ENCODE results near the gene MSI2.

DNA sequence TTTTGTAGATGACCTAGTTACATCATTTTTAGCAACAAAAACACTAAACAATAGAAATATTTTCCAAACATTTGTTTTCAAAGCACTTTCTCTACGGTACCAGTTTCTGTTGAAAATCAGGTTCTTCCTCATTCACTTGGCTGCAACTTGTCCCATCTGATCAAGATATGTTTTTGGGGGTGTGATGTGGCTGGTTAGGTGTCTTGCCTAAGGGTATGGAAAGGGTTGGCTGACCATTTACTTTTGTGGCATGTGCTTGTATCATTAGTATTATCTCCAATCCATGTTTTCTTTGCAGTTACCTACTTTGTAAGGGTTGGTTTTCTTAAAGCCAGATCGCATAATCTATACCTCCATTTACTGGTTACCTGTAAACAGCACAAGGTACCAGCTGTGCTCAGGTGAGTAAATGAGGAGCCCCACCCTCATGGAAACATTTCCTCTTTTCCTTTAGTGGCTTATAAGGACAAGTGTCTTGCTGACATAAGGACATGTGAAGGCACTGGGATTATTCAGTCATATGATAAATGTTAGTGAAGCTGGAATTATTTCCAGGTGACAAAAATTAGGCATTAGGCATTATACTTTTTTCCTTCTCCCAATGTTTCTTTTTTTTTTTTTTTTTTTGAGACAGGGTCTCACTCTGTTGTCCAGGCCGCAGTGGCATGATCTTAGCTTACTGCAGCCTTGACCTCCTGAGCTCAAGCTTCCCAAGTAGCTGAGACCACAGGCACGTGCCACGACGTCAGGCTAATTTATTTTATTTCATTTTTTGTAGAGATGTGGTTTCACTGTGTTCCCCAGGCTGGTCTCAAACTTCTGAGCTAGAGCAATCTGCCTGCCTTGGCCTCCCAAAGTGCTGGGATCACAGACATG is 326.8 kb downstream of the MSI2 start:
- TF ChIP-seq ARID1B (IDR thresholded peaks at IDR 0.05) (no peak), FOXM1 (IDR thresholded peaks at IDR 0.05; ENCODE audit: low read depth) (no peak), FOXM1 (CRISPR knock-in tag; IDR thresholded peaks at IDR 0.05; ENCODE audit: low read depth) (no peak), NR2C2 (CRISPR knock-in tag; IDR thresholded peaks at IDR 0.05) (no peak), NR2C2 (tag; IDR thresholded peaks at IDR 0.05) (no peak)
- TF ChIP-seq, protein P1, sequence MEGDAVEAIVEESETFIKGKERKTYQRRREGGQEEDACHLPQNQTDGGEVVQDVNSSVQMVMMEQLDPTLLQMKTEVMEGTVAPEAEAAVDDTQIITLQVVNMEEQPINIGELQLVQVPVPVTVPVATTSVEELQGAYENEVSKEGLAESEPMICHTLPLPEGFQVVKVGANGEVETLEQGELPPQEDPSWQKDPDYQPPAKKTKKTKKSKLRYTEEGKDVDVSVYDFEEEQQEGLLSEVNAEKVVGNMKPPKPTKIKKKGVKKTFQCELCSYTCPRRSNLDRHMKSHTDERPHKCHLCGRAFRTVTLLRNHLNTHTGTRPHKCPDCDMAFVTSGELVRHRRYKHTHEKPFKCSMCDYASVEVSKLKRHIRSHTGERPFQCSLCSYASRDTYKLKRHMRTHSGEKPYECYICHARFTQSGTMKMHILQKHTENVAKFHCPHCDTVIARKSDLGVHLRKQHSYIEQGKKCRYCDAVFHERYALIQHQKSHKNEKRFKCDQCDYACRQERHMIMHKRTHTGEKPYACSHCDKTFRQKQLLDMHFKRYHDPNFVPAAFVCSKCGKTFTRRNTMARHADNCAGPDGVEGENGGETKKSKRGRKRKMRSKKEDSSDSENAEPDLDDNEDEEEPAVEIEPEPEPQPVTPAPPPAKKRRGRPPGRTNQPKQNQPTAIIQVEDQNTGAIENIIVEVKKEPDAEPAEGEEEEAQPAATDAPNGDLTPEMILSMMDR (IDR thresholded peaks at IDR 0.05 in 2 of 3, conservative IDR thresholded peaks at IDR 0.05 in 1 of 3; ENCODE audit: insufficient read depth in 2 of 3, low read depth in 1 of 3, low read length in 3 of 3) = no peak

Measured in K562 (cell line).